Mammary epithelial cell (primary cell): ENCODE measurements around the gene NTPCR.

Experiments
- CTCF ChIP-seq, 2 donors: IDR thresholded peaks in 1 of 2; conservative IDR thresholded peaks in 1 of 2; 2 replicates each; pipeline ENCODE4 v1.5.1; 2011 to 2012; ENCODE audit warnings: inconsistent platforms in 2 of 2, low read length in 2 of 2, mild to moderate bottlenecking in 2 of 2, control low read depth in 1 of 2, low read depth in 1 of 2; ENCODE audit not compliant: insufficient read depth in 1 of 2; ENCODE audit errors: extremely low read depth in 1 of 2
- EZH2 ChIP-seq: IDR thresholded peaks from 2 replicates; pipeline ENCODE4 v1.6.1; 2012; ENCODE audit warnings: low read length, inconsistent platforms, borderline replicate concordance

- TF ChIP-seq CTCF (conservative IDR thresholded peaks at IDR 0.05 in 1 of 2, IDR thresholded peaks at IDR 0.05 in 1 of 2; ENCODE audit: extremely low read depth in 1 of 2, insufficient read depth in 1 of 2, low read depth in 1 of 2, low read length in 2 of 2) (no peak), EZH2 (no peak)
These were observed 36.1 kb downstream of the NTPCR start for GRCh38 chr1:232986527-232986922.
